HepG2 (cell line): Measurements from ENCODE around the gene DNPH1. TPM values are rescaled to one million over a fixed set of nuclear protein-coding genes. Genes with fewer than 3 reads are reported as not detected.
A peak's percentile ranks its signal among the peaks of the same experiment; 100 is the strongest.

ENCODE experiments used
- MAFF ChIP-seq: IDR thresholded peaks from 2 replicates; pipeline ENCODE4 v1.6.1; 2011; ENCODE audit warnings: low read depth, low read length, improper control_type of control experiment
- RFXAP ChIP-seq: sonication (generic); formaldehyde crosslinking; IDR thresholded peaks from 2 replicates; pipeline ENCODE4 v1.4.0; 2020; ENCODE audit warnings: missing genetic modification reagents, borderline replicate concordance
- SYNCRIP ChIP-seq: fragments of 200-400 bp; formaldehyde crosslinking; IDR thresholded peaks from 2 replicates; pipeline ENCODE4 v1.6.1; 2018; ENCODE audit warnings: mild to moderate bottlenecking, low read depth, low read length; ENCODE audit not compliant: insufficient read depth
- ZNF136 ChIP-seq: sonication (generic); formaldehyde crosslinking; IDR thresholded peaks from 2 replicates; pipeline ENCODE4 v1.8.1; 2022; ENCODE audit warnings: low read depth, mild to moderate bottlenecking, moderate library complexity, missing genetic modification reagents
- ZNF263 ChIP-seq: sonication (generic); formaldehyde crosslinking; IDR thresholded peaks from 2 replicates; pipeline ENCODE4 v1.4.0; 2020; ENCODE audit warnings: missing genetic modification reagents
- ZNF430 ChIP-seq: sonication (generic); formaldehyde crosslinking; IDR thresholded peaks from 2 replicates; pipeline ENCODE4 v1.9.0; 2021; ENCODE audit warnings: mild to moderate bottlenecking, missing genetic modification reagents
- ZNF451 ChIP-seq: sonication (generic); formaldehyde crosslinking; IDR thresholded peaks from 2 replicates; pipeline ENCODE4 v1.5.0; 2020; ENCODE audit warnings: mild to moderate bottlenecking, missing genetic modification reagents
- ZNF747 ChIP-seq: sonication (generic); formaldehyde crosslinking; IDR thresholded peaks from 2 replicates; pipeline ENCODE4 v1.8.1; 2023; ENCODE audit warnings: missing genetic modification reagents, mild to moderate bottlenecking, borderline replicate concordance
- ZSCAN31 ChIP-seq: sonication (generic); formaldehyde crosslinking; IDR thresholded peaks from 2 replicates; pipeline ENCODE4 v1.5.0; 2020; ENCODE audit warnings: low read depth, mild to moderate bottlenecking, missing genetic modification reagents
- polyA plus RNA-seq, 8 experiments: library from polyadenylated mRNA; depleted of rRNA in 3 of 8; stranded (reverse) in 7 of 8; unstranded in 1 of 8; fragments of >200 nt; fragmentation: Illumina TruSeq in 4 of 8; extraction: Trizol in 4 of 8; gene quantifications; 2 replicates each; pipeline versions ENCODE4 v1.2.1 to v1.2.3, GENCODE V29; 2011 to 2016; ENCODE audit warnings: low read depth in 4 of 8, missing spikeins in 1 of 8, mixed read lengths in 1 of 8; ENCODE audit not compliant: insufficient read depth in 1 of 8
- total RNA-seq, 5 experiments: library from RNA; depleted of rRNA; stranded (reverse); fragments of >200 nt; fragmentation: Illumina TruSeq; extraction: Trizol; gene quantifications; 2 replicates each; pipeline ENCODE4 v1.2.3, GENCODE V29; 2016; ENCODE audit warnings: low read depth in 1 of 5
- TF ChIP-seq, protein P1 (sequence below): sonication (generic); formaldehyde crosslinking; IDR thresholded peaks from 2 replicates; pipeline ENCODE4 v1.4.0; 2020; ENCODE audit warnings: mild to moderate bottlenecking, low read depth, missing genetic modification reagents
- TF ChIP-seq, protein P2 (sequence below): sonication (generic); formaldehyde crosslinking; IDR thresholded peaks from 2 replicates; pipeline ENCODE4 v1.5.0; 2020; ENCODE audit warnings: mild to moderate bottlenecking, low read depth, missing genetic modification reagents, borderline replicate concordance
- TF ChIP-seq, protein P3 (sequence below): sonication (generic); formaldehyde crosslinking; IDR thresholded peaks from 2 replicates; pipeline ENCODE4 v1.4.0; 2020; ENCODE audit warnings: mild to moderate bottlenecking, missing genetic modification reagents
- TF ChIP-seq, protein P4 (sequence below): IDR thresholded peaks from 2 replicates; pipeline ENCODE4 v1.6.1; 2016; ENCODE audit warnings: low read depth, missing genetic modification reagents, missing compliant biosample characterization
- TF ChIP-seq, protein P5 (sequence below): sonication (generic); formaldehyde crosslinking; IDR thresholded peaks from 2 replicates; pipeline ENCODE4 v1.9.0; 2021; ENCODE audit warnings: missing genetic modification reagents, borderline replicate concordance

The DNPH1 gene
- total and polyA plus RNA-seq, 2 of the 13 experiments (the other 11 are each of a cell fraction or from before 2014, with no cell fraction given): 56.5 to 75.1 TPM

DNA sequence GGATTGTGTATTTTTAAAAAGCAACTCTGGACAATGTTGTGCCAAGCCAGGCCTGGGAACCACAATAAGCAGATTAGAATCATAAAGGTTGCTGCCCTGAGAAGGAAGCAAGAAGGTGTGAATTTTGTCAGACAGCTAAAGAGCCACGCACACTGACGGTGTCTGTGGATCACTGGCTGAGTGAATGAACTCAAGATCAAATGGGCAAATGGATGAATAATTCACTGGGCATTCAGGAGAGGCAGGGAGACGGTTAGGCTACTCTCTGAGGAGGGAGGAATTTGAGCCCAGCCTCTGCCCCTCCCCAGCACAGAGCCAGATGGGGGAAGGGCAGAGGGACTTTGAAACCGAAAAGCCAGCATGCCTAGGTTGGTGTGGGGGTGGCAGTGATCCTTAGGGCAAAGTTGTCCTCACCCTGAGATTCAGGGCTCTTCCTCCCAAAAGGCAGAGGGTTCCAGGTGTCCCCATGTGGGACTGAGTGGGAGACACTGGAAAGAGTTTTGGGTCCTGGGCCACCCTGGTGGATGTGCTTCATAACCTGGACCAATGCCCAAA, 49.3 kb upstream of the DNPH1 start (continued):
- TF ChIP-seq, protein P1, sequence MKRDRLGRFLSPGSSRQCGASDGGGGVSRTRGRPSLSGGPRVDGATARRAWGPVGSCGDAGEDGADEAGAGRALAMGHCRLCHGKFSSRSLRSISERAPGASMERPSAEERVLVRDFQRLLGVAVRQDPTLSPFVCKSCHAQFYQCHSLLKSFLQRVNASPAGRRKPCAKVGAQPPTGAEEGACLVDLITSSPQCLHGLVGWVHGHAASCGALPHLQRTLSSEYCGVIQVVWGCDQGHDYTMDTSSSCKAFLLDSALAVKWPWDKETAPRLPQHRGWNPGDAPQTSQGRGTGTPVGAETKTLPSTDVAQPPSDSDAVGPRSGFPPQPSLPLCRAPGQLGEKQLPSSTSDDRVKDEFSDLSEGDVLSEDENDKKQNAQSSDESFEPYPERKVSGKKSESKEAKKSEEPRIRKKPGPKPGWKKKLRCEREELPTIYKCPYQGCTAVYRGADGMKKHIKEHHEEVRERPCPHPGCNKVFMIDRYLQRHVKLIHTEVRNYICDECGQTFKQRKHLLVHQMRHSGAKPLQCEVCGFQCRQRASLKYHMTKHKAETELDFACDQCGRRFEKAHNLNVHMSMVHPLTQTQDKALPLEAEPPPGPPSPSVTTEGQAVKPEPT (CRISPR knock-in tag): 0 out of 2 replicates have a peak, but pooled peaks have one; percentile 21
- TF ChIP-seq ZNF430 (CRISPR knock-in tag): peak; percentile 67; the same call in 1 of the 2 replicates
- peak; percentile 89 for TF ChIP-seq ZNF263 (CRISPR knock-in tag)
- TF ChIP-seq ZNF136 (CRISPR knock-in tag): no peak
- TF ChIP-seq MAFF: no peak
- TF ChIP-seq ZNF451 (CRISPR knock-in tag): no peak; the same call in 1 of the 2 replicates
- no peak for TF ChIP-seq SYNCRIP
- TF ChIP-seq, protein P2, sequence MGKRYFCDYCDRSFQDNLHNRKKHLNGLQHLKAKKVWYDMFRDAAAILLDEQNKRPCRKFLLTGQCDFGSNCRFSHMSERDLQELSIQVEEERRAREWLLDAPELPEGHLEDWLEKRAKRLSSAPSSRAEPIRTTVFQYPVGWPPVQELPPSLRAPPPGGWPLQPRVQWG (CRISPR knock-in tag): no peak
- no peak for TF ChIP-seq ZSCAN31
- no peak for TF ChIP-seq ZNF747 (CRISPR knock-in tag)
- no peak; the same call in 1 of the 2 replicates for TF ChIP-seq RFXAP (CRISPR knock-in tag)
- TF ChIP-seq, protein P3, sequence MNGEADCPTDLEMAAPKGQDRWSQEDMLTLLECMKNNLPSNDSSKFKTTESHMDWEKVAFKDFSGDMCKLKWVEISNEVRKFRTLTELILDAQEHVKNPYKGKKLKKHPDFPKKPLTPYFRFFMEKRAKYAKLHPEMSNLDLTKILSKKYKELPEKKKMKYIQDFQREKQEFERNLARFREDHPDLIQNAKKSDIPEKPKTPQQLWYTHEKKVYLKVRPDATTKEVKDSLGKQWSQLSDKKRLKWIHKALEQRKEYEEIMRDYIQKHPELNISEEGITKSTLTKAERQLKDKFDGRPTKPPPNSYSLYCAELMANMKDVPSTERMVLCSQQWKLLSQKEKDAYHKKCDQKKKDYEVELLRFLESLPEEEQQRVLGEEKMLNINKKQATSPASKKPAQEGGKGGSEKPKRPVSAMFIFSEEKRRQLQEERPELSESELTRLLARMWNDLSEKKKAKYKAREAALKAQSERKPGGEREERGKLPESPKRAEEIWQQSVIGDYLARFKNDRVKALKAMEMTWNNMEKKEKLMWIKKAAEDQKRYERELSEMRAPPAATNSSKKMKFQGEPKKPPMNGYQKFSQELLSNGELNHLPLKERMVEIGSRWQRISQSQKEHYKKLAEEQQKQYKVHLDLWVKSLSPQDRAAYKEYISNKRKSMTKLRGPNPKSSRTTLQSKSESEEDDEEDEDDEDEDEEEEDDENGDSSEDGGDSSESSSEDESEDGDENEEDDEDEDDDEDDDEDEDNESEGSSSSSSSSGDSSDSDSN (CRISPR knock-in tag): no peak
- TF ChIP-seq, protein P4, sequence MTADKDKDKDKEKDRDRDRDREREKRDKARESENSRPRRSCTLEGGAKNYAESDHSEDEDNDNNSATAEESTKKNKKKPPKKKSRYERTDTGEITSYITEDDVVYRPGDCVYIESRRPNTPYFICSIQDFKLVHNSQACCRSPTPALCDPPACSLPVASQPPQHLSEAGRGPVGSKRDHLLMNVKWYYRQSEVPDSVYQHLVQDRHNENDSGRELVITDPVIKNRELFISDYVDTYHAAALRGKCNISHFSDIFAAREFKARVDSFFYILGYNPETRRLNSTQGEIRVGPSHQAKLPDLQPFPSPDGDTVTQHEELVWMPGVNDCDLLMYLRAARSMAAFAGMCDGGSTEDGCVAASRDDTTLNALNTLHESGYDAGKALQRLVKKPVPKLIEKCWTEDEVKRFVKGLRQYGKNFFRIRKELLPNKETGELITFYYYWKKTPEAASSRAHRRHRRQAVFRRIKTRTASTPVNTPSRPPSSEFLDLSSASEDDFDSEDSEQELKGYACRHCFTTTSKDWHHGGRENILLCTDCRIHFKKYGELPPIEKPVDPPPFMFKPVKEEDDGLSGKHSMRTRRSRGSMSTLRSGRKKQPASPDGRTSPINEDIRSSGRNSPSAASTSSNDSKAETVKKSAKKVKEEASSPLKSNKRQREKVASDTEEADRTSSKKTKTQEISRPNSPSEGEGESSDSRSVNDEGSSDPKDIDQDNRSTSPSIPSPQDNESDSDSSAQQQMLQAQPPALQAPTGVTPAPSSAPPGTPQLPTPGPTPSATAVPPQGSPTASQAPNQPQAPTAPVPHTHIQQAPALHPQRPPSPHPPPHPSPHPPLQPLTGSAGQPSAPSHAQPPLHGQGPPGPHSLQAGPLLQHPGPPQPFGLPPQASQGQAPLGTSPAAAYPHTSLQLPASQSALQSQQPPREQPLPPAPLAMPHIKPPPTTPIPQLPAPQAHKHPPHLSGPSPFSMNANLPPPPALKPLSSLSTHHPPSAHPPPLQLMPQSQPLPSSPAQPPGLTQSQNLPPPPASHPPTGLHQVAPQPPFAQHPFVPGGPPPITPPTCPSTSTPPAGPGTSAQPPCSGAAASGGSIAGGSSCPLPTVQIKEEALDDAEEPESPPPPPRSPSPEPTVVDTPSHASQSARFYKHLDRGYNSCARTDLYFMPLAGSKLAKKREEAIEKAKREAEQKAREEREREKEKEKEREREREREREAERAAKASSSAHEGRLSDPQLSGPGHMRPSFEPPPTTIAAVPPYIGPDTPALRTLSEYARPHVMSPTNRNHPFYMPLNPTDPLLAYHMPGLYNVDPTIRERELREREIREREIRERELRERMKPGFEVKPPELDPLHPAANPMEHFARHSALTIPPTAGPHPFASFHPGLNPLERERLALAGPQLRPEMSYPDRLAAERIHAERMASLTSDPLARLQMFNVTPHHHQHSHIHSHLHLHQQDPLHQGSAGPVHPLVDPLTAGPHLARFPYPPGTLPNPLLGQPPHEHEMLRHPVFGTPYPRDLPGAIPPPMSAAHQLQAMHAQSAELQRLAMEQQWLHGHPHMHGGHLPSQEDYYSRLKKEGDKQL (CRISPR knock-in tag): no peak
- TF ChIP-seq, protein P5, sequence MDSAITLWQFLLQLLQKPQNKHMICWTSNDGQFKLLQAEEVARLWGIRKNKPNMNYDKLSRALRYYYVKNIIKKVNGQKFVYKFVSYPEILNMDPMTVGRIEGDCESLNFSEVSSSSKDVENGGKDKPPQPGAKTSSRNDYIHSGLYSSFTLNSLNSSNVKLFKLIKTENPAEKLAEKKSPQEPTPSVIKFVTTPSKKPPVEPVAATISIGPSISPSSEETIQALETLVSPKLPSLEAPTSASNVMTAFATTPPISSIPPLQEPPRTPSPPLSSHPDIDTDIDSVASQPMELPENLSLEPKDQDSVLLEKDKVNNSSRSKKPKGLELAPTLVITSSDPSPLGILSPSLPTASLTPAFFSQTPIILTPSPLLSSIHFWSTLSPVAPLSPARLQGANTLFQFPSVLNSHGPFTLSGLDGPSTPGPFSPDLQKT (CRISPR knock-in tag): no peak
